HG03097 (cell line): ENCODE measurements around the gene RNASEH2C.
"Not testable (repeated sequence)": the region's sequence is repeated elsewhere in the genome, so short reads cannot be mapped to it uniquely, and the experiment has no call there.

Source experiments
- ATAC-seq: cut with Tn5 transposase; IDR thresholded peaks from one replicate; pipeline ENCODE4 v1.9.1; 2021; ENCODE audit not compliant: unreplicated experiment, low FRiP score

Gene RNASEH2C

DNA sequence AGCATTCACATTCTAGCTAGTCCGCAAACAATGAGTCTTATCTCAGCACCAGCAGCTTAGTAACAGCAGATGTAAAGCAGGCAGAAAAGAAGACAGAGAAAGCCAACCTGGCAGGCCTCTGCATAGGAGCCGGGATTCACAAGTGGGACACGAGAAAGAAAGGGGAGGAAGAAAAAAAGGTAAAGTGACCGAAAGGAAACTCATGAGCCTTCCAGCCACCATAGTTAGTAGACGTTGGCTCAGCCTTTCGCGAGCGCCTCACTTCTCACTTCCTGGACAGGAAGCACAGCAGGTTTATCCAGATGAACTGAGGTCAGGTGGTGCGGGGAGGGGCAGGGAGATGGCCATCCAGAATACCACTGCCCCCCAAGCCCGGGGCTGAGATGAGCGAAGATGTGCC lies 28.2 kb downstream of the RNASEH2C start:
- no peak for ATAC-seq

- ATAC-seq, result not testable (repeated sequence)
Measured at GRCh38 chr11:65691847-65692246, 28.8 kb downstream of the RNASEH2C start.

DNA sequence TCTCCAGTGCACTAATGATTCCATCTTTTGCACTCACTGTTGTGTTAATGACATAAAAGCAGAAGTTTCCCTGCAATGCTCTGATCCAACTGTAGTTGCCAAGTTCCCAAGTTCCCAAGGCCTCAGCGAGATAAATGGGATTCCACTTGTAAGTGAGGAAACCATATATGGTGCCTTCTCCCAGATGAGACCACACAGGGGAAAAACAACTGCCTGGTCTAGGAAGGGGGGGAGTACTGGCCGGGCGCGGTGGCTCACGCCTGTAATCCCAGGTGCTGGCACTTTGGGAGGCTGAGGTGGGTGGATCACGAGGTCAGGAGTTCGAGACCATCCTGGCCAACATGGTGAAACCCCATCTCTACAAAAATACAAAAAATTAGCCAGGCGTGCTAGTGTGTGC lies 34.6 kb downstream of the RNASEH2C start:
- no peak for ATAC-seq

- not testable (repeated sequence) for ATAC-seq
Measured at GRCh38 chr11:65683480-65683879, 37.1 kb downstream of the RNASEH2C start.

DNA sequence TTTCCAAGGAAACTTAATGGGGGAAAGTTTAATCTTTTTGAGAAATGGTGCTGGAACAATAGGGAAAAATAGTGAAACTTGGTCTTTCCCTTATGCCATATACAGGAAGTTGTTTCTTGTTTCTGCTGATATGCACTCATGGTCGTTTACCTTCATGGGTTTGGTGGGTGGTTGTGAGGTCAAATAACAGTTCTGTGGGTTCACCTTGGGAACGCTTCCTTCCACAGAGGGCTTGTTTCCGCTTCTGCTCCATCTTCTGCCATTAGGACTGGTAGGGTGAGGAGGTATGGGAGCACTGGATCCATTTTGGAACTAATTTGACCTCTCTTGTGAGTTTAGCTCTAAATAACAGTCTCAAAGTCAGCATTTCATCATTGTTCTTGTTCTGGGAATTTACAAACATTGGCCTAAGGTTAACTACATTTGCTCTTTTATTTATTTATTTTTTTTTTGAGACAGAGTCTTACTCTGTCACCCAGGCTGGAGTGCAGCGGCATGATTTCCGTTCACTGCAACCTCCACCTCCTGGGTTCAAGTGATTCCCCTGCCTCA lies 40.3 kb downstream of the RNASEH2C start:
- no peak for ATAC-seq

GRCh38 chr11:65672982-65673381 lies 47.6 kb downstream of the RNASEH2C start:
- no peak for ATAC-seq

GRCh38 chr11:65672180-65672860 lies 48.3 kb downstream of the RNASEH2C start:
- ATAC-seq, result no peak
